HL-60 (cell line): Measurements from ENCODE around the gene WHAMM.

Experiments used
- SPI1 ChIP-seq: IDR thresholded peaks from 2 replicates; pipeline ENCODE4 v1.6.1; 2012; ENCODE audit warnings: low read depth, mild to moderate bottlenecking, borderline replicate concordance
- TF ChIP-seq, protein P1 (sequence below): IDR thresholded peaks from one replicate; pipeline ENCODE4 v1.5.1; 2011; ENCODE audit warnings: low read length, control low read depth, inconsistent platforms; ENCODE audit not compliant: insufficient read depth

DNA sequence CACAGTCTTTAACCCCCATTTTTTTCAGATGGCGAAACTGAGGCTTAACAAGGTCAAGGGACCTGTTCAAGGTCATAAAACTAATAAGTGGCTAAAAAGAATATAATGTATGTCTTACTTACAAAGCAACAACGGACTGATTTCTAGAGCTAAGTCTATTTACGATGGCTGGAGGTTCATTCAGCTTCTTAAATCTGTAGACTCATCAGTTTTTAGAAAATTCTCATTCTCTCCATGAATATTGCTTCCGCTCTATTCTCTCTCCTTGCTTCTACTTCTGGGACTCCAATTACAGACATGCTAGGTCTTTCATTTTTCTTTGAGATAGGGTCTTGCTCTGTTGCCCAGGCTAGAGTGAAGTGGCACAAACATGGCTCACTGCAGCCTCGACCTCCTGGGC lies 68.9 kb downstream of the WHAMM start:
- TF ChIP-seq, protein P1, sequence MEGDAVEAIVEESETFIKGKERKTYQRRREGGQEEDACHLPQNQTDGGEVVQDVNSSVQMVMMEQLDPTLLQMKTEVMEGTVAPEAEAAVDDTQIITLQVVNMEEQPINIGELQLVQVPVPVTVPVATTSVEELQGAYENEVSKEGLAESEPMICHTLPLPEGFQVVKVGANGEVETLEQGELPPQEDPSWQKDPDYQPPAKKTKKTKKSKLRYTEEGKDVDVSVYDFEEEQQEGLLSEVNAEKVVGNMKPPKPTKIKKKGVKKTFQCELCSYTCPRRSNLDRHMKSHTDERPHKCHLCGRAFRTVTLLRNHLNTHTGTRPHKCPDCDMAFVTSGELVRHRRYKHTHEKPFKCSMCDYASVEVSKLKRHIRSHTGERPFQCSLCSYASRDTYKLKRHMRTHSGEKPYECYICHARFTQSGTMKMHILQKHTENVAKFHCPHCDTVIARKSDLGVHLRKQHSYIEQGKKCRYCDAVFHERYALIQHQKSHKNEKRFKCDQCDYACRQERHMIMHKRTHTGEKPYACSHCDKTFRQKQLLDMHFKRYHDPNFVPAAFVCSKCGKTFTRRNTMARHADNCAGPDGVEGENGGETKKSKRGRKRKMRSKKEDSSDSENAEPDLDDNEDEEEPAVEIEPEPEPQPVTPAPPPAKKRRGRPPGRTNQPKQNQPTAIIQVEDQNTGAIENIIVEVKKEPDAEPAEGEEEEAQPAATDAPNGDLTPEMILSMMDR, result no peak
- TF ChIP-seq SPI1, result no peak
